A549 (cell line): ENCODE data around the gene SHC3.

Source experiments
- EP300 ChIP-seq, 2 experiments: fragments of >200 bp; sonication (Bioruptor Twin); formaldehyde crosslinking; IDR thresholded peaks; 2 replicates in 1 of 2; 3 replicates in 1 of 2; pipeline ENCODE4 v1.6.1; 2016 to 2017
- HOXA7 ChIP-seq: fragments of 250-450 bp; sonication (Bioruptor Pico); IDR thresholded peaks from 2 replicates; pipeline ENCODE4 v1.5.0; 2020; ENCODE audit warnings: mild to moderate bottlenecking, moderate library complexity
- MYC ChIP-seq: IDR thresholded peaks from 2 replicates; pipeline ENCODE4 v1.6.1; 2012; ENCODE audit warnings: mild to moderate bottlenecking, inconsistent platforms, low read length, improper control_type of control experiment, borderline replicate concordance
- NPAS2 ChIP-seq: fragments of 250-450 bp; sonication (Bioruptor Pico); IDR thresholded peaks from 2 replicates; pipeline ENCODE4 v1.8.0; 2022; ENCODE audit warnings: mild to moderate bottlenecking, moderate library complexity, borderline replicate concordance
- POLR2A ChIP-seq: IDR thresholded peaks from 2 replicates; pipeline ENCODE4 v1.6.1; 2012; ENCODE audit warnings: mild to moderate bottlenecking, low read length
- SMC3 ChIP-seq: fragments of >200 bp; sonication (Bioruptor Twin); formaldehyde crosslinking; IDR thresholded peaks from 3 replicates; pipeline ENCODE4 v1.6.1; 2018; ENCODE audit warnings: inconsistent platforms
- TF ChIP-seq, protein P1 (sequence below): fragments of >200 bp; sonication (Bioruptor Twin); formaldehyde crosslinking; IDR thresholded peaks from 3 replicates; pipeline ENCODE4 v1.5.1; 2016

DNA sequence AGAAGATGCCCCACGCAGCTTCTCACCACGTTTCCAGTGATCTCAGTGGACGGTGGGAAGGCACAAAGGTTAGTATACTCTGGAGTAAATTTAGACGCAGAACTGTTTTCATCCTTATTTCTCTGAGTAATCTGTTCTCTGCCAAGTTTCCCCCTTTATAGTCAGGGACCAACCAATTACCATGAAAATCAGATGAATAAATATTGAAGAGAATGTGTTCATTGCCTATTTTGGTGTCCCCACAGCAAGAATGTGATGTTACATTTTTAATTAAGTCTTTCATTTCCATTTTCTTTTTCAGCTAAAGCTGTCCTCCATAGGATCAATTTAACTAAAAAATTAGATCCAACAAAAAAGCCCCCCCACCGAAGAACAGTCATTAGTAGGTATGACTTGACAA lies 146.0 kb downstream of the SHC3 start:
- TF ChIP-seq, protein P1, sequence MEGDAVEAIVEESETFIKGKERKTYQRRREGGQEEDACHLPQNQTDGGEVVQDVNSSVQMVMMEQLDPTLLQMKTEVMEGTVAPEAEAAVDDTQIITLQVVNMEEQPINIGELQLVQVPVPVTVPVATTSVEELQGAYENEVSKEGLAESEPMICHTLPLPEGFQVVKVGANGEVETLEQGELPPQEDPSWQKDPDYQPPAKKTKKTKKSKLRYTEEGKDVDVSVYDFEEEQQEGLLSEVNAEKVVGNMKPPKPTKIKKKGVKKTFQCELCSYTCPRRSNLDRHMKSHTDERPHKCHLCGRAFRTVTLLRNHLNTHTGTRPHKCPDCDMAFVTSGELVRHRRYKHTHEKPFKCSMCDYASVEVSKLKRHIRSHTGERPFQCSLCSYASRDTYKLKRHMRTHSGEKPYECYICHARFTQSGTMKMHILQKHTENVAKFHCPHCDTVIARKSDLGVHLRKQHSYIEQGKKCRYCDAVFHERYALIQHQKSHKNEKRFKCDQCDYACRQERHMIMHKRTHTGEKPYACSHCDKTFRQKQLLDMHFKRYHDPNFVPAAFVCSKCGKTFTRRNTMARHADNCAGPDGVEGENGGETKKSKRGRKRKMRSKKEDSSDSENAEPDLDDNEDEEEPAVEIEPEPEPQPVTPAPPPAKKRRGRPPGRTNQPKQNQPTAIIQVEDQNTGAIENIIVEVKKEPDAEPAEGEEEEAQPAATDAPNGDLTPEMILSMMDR: no peak
- TF ChIP-seq NPAS2 (CRISPR knock-in tag) (no peak), MYC (no peak), HOXA7 (CRISPR knock-in tag) (no peak), SMC3 (no peak), EP300 (IDR thresholded peaks at IDR 0.05) (no peak), POLR2A (no peak)
